ENCODE measurements around the gene CAND2.

The CAND2 gene

GRCh38 chr3:12796171-12797123 is at the start of gene CAND2:
TSS of gene CAND2 (plus strand) at chr3:12796680. CDS start at chr3:12796721, 41 bp downstream.
- DNase-seq: peak; percentile 70

GRCh38 chr3:12748477-12748876 is 48.0 kb upstream of the CAND2 start:
- DNase-seq: no peak

- DNase-seq: no peak
These were observed 46.3 kb upstream of the CAND2 start for GRCh38 chr3:12750223-12750622.

GRCh38 chr3:12750658-12751071 is 45.8 kb upstream of the CAND2 start:
- no peak for DNase-seq

- DNase-seq: no peak
These were observed 44.9 kb upstream of the CAND2 start for GRCh38 chr3:12751571-12751970.

GRCh38 chr3:12752102-12752501 is 44.4 kb upstream of the CAND2 start:
- no peak for DNase-seq

GRCh38 chr3:12752809-12753208 is 43.7 kb upstream of the CAND2 start:
- DNase-seq: no peak

GRCh38 chr3:12753275-12754028 is 43.0 kb upstream of the CAND2 start:
- DNase-seq: no peak

- DNase-seq: no peak
These were observed 42.2 kb upstream of the CAND2 start for GRCh38 chr3:12754313-12754712.

GRCh38 chr3:12755754-12756153 is 40.7 kb upstream of the CAND2 start:
- DNase-seq: no peak

GRCh38 chr3:12756175-12756574 is 40.3 kb upstream of the CAND2 start:
- no peak for DNase-seq

GRCh38 chr3:12756635-12757034 is 39.8 kb upstream of the CAND2 start:
- no peak for DNase-seq

GRCh38 chr3:12758025-12758781 is 38.3 kb upstream of the CAND2 start:
- DNase-seq: peak; percentile 58

- DNase-seq: no peak
These were observed 37.3 kb upstream of the CAND2 start, which contains the start of gene TMEM40 for GRCh38 chr3:12759097-12759679. TSS of gene TMEM40 (minus strand) at chr3:12759259. CDS start at chr3:12749832, 9,427 bp downstream.

GRCh38 chr3:12759693-12760565 is 36.6 kb upstream of the CAND2 start:
- DNase-seq: no peak

GRCh38 chr3:12764171-12764776 is 32.2 kb upstream of the CAND2 start:
- no peak for DNase-seq

GRCh38 chr3:12766541-12766940 is 29.9 kb upstream of the CAND2 start:
- no peak for DNase-seq

GRCh38 chr3:12768579-12769527 is 27.6 kb upstream of the CAND2 start:
- peak; percentile 12 for DNase-seq

GRCh38 chr3:12769761-12770160 is 26.7 kb upstream of the CAND2 start:
- no peak for DNase-seq

GRCh38 chr3:12771236-12771635 is 25.2 kb upstream of the CAND2 start:
- DNase-seq: no peak

All from NCI-H1092 treated with DMSO at 0.1 percent for 48 hours (cell line).